GM23338 (cell line): ENCODE results near the gene CD38. TPM values are rescaled to one million over a fixed set of nuclear protein-coding genes. Genes with fewer than 3 reads are reported as not detected.

Experiments
- ATAC-seq: fragments of 200-7000 bp; cut with Tn5 transposase; 3 replicates; pipeline ENCODE4 v1.9.1; 2020
- DNase-seq: peaks from one replicate; pipeline ENCODE4 v3.0.0-alpha.2; 2015; ENCODE audit warnings: low spot score
- H2AFZ ChIP-seq: fragments of 200-600 bp; sonication (generic); 2 replicates; pipeline ENCODE4 v1.8.0; 2016; ENCODE audit warnings: antibody characterized with exemption, mild to moderate bottlenecking, moderate library complexity
- H3F3A ChIP-seq: fragments of 200-600 bp; sonication (generic); replicated peaks from 2 replicates; pipeline ENCODE4 v1.8.0; 2017; ENCODE audit warnings: antibody characterized with exemption, mixed run types, low read depth
- H3K27ac ChIP-seq: fragments of 200-600 bp; sonication (generic); 2 replicates; pipeline ENCODE4 v1.6.1; 2016; ENCODE audit warnings: low read depth
- H3K27me3 ChIP-seq: fragments of 200-600 bp; sonication (generic); 2 replicates; pipeline ENCODE4 v1.8.0; 2016; ENCODE audit warnings: mild to moderate bottlenecking, mixed run types, moderate library complexity; ENCODE audit not compliant: insufficient read depth
- H3K36me3 ChIP-seq: fragments of 200-600 bp; sonication (generic); 2 replicates; pipeline ENCODE4 v1.8.0; 2016; ENCODE audit warnings: mild to moderate bottlenecking; ENCODE audit not compliant: insufficient read depth
- H3K4me1 ChIP-seq: fragments of 200-600 bp; sonication (generic); 2 replicates; pipeline ENCODE4 v1.8.0; 2016; ENCODE audit warnings: mild to moderate bottlenecking, moderate library complexity; ENCODE audit not compliant: insufficient read depth
- H3K4me2 ChIP-seq: fragments of 200-600 bp; sonication (generic); 2 replicates; pipeline ENCODE4 v1.7.1; 2017; ENCODE audit warnings: mixed run types
- H3K4me3 ChIP-seq: fragments of 200-600 bp; sonication (generic); 2 replicates; pipeline ENCODE4 v1.6.1; 2016; ENCODE audit warnings: mixed run types
- H3K79me2 ChIP-seq: fragments of 200-600 bp; sonication (generic); replicated peaks from 2 replicates; pipeline ENCODE4 v1.8.0; 2017; ENCODE audit warnings: mild to moderate bottlenecking; ENCODE audit not compliant: insufficient read depth
- H3K9me2 ChIP-seq: fragments of 200-600 bp; sonication (generic); 2 replicates; pipeline ENCODE4 v1.8.0; 2017; ENCODE audit not compliant: insufficient read depth
- H4K20me1 ChIP-seq: fragments of 200-600 bp; sonication (generic); replicated peaks from 2 replicates; pipeline ENCODE4 v1.8.0; 2017; ENCODE audit warnings: mild to moderate bottlenecking; ENCODE audit not compliant: insufficient read depth
- H3K27ac Mint-ChIP-seq: 2 replicates; pipeline ENCODE4 v1.8.0; 2020; ENCODE audit warnings: inconsistent platforms, mild to moderate bottlenecking, moderate library complexity, mixed read lengths
- H3K27me3 Mint-ChIP-seq: 3 replicates; pipeline ENCODE4 v1.8.0; 2022; ENCODE audit warnings: low read depth, mild to moderate bottlenecking, moderate library complexity, mixed read lengths, inconsistent platforms; ENCODE audit not compliant: insufficient read depth, poor library complexity
- H3K36me3 Mint-ChIP-seq: 3 replicates; pipeline ENCODE4 v1.8.0; 2021; ENCODE audit warnings: low read depth, mild to moderate bottlenecking, inconsistent platforms, moderate library complexity, mixed read lengths
- H3K4me1 Mint-ChIP-seq: 3 replicates; pipeline ENCODE4 v1.8.0; 2020; ENCODE audit warnings: mild to moderate bottlenecking, inconsistent platforms, mixed read lengths
- H3K4me3 Mint-ChIP-seq: 3 replicates; pipeline ENCODE4 v1.8.0; 2021; ENCODE audit warnings: moderate library complexity, mild to moderate bottlenecking, inconsistent platforms, mixed read lengths
- H3K9me3 Mint-ChIP-seq: 3 replicates; pipeline ENCODE4 v1.8.0; 2020; ENCODE audit warnings: moderate library complexity, mild to moderate bottlenecking, inconsistent platforms, mixed read lengths
- CREB1 ChIP-seq: fragments of 250-450 bp; sonication (Bioruptor Pico); IDR thresholded peaks from 2 replicates; pipeline ENCODE4 v1.5.0; 2020; ENCODE audit warnings: low read depth, mild to moderate bottlenecking, moderate library complexity
- ETS1 ChIP-seq: IDR thresholded peaks from 2 replicates; pipeline ENCODE4 v1.6.1; 2016; ENCODE audit warnings: antibody characterized with exemption
- EZH2 ChIP-seq: fragments of 200-600 bp; sonication (generic); IDR thresholded peaks from one replicate; pipeline ENCODE4 v1.8.0; 2017; ENCODE audit warnings: antibody characterized with exemption, mild to moderate bottlenecking, low read depth; ENCODE audit not compliant: unreplicated experiment
- EZH2phosphoT487 ChIP-seq: fragments of 200-600 bp; sonication (generic); IDR thresholded peaks from one replicate; pipeline ENCODE4 v1.8.1; 2018; ENCODE audit warnings: antibody characterized with exemption; ENCODE audit not compliant: unreplicated experiment
- JUNB ChIP-seq: IDR thresholded peaks from one replicate; pipeline ENCODE4 v1.6.1; 2016; ENCODE audit warnings: antibody characterized with exemption; ENCODE audit not compliant: unreplicated experiment
- NANOG ChIP-seq: IDR thresholded peaks from 2 replicates; pipeline ENCODE4 v1.6.1; 2016; ENCODE audit warnings: antibody characterized with exemption, borderline replicate concordance
- POLR2AphosphoS5 ChIP-seq: IDR thresholded peaks from 2 replicates; pipeline ENCODE4 v1.6.1; 2016; ENCODE audit warnings: antibody characterized with exemption, low read depth
- REST ChIP-seq: IDR thresholded peaks from one replicate; pipeline ENCODE4 v1.6.1; 2018; ENCODE audit warnings: antibody characterized with exemption; ENCODE audit not compliant: unreplicated experiment
- STAT1 ChIP-seq: IDR thresholded peaks from one replicate; pipeline ENCODE4 v1.6.1; 2016; ENCODE audit warnings: antibody characterized with exemption; ENCODE audit not compliant: unreplicated experiment
- ZNF114 ChIP-seq: fragments of 250-450 bp; sonication (Bioruptor Pico); IDR thresholded peaks from 2 replicates; pipeline ENCODE4 v1.5.0; 2020; ENCODE audit warnings: mild to moderate bottlenecking, moderate library complexity
- ZNF331 ChIP-seq: fragments of 250-450 bp; sonication (Bioruptor Pico); IDR thresholded peaks from 2 replicates; pipeline ENCODE4 v1.5.0; 2020; ENCODE audit warnings: low read depth, mild to moderate bottlenecking, moderate library complexity
- polyA plus RNA-seq: library from polyadenylated mRNA; unstranded; fragments of >200 nt; fragmentation: Nextera tagmentation; extraction: Ambion mirVana; gene quantifications from 2 replicates; pipeline ENCODE4 v1.2.1, GENCODE V29; 2016
- total RNA-seq: library from RNA; depleted of rRNA; stranded (reverse); fragments of >200 nt; shearing (Covaris generic); gene quantifications from 2 replicates; pipeline ENCODE4 v1.2.3, GENCODE V29; 2014
- TF ChIP-seq, protein P1 (sequence below), 2 experiments: fragments of 200-600 bp in 1 of 2; sonication (generic) in 1 of 2; conservative IDR thresholded peaks; 2 replicates each; pipeline versions ENCODE4 v1.5.1 to v1.6.1; 2016 to 2017; ENCODE audit warnings: antibody characterized with exemption in 2 of 2, low read depth in 2 of 2, mild to moderate bottlenecking in 2 of 2, moderate library complexity in 1 of 2
- TF ChIP-seq, protein P2 (sequence below): fragments of 250-450 bp; sonication (Bioruptor Pico); IDR thresholded peaks from 2 replicates; pipeline ENCODE4 v1.5.0; 2020; ENCODE audit warnings: mild to moderate bottlenecking, moderate library complexity

CD38 gene
- total and polyA plus RNA-seq, 2 experiments from 2014 or later = 0.17 to 0.24 TPM

DNA sequence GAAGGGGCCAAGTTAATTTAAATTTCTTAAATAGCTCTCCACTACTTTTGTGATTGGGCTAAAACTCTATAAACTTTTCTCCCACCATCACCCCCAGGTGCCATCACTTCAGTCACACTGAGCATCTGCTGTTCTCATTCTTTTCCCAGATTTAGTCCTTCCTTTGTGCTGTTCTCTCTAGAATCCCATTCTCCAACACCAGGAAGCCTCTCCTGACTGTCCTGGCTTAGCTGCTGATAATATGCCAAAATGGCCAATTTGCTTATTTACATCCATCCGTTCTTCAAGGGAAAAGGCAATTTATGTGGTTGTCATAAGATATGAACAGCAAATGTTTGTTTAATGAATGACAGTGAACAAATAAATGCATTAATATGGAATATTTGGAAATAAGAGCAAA lies 116.3 kb downstream of the CD38 start:
- Histone ChIP-seq H4K20me1 (no peaks in the 10 kb centered on the region), H3K36me3 (no peaks in the 10 kb centered on the region), H3K4me1 (0 out of 2 replicates have a peak, but pooled peaks cover 6% of the 10 kb centered on the region), H3K27me3 (no peaks in the 10 kb centered on the region), H2AFZ (peak overlapping the region; percentile 12; the same call in 1 of the 2 replicates), H3K79me2 (no peaks in the 10 kb centered on the region), H3K27ac (no peak overlapping the region), H3K9me2 (peaks cover 23% of the 10 kb centered on the region), H3K4me3 (no peak overlapping the region), H3K4me2 (no peak overlapping the region), H3F3A (no peaks in the 10 kb centered on the region)
- ATAC-seq = no peak
- TF ChIP-seq, protein P1, sequence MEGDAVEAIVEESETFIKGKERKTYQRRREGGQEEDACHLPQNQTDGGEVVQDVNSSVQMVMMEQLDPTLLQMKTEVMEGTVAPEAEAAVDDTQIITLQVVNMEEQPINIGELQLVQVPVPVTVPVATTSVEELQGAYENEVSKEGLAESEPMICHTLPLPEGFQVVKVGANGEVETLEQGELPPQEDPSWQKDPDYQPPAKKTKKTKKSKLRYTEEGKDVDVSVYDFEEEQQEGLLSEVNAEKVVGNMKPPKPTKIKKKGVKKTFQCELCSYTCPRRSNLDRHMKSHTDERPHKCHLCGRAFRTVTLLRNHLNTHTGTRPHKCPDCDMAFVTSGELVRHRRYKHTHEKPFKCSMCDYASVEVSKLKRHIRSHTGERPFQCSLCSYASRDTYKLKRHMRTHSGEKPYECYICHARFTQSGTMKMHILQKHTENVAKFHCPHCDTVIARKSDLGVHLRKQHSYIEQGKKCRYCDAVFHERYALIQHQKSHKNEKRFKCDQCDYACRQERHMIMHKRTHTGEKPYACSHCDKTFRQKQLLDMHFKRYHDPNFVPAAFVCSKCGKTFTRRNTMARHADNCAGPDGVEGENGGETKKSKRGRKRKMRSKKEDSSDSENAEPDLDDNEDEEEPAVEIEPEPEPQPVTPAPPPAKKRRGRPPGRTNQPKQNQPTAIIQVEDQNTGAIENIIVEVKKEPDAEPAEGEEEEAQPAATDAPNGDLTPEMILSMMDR (conservative IDR thresholded peaks at IDR 0.05; ENCODE audit: low read depth in 2 of 2) = no peak
- TF ChIP-seq POLR2AphosphoS5 = no peak
- no peak for TF ChIP-seq STAT1
- TF ChIP-seq NANOG = no peak
- no peak for TF ChIP-seq EZH2
- TF ChIP-seq ZNF114 (CRISPR knock-in tag) = no peak
- TF ChIP-seq ZNF331 (CRISPR knock-in tag) = no peak
- no peak for TF ChIP-seq CREB1 (CRISPR knock-in tag)
- no peak for TF ChIP-seq JUNB
- TF ChIP-seq REST = no peak
- no peak for TF ChIP-seq EZH2phosphoT487
- no peak for TF ChIP-seq ETS1
- TF ChIP-seq, protein P2, sequence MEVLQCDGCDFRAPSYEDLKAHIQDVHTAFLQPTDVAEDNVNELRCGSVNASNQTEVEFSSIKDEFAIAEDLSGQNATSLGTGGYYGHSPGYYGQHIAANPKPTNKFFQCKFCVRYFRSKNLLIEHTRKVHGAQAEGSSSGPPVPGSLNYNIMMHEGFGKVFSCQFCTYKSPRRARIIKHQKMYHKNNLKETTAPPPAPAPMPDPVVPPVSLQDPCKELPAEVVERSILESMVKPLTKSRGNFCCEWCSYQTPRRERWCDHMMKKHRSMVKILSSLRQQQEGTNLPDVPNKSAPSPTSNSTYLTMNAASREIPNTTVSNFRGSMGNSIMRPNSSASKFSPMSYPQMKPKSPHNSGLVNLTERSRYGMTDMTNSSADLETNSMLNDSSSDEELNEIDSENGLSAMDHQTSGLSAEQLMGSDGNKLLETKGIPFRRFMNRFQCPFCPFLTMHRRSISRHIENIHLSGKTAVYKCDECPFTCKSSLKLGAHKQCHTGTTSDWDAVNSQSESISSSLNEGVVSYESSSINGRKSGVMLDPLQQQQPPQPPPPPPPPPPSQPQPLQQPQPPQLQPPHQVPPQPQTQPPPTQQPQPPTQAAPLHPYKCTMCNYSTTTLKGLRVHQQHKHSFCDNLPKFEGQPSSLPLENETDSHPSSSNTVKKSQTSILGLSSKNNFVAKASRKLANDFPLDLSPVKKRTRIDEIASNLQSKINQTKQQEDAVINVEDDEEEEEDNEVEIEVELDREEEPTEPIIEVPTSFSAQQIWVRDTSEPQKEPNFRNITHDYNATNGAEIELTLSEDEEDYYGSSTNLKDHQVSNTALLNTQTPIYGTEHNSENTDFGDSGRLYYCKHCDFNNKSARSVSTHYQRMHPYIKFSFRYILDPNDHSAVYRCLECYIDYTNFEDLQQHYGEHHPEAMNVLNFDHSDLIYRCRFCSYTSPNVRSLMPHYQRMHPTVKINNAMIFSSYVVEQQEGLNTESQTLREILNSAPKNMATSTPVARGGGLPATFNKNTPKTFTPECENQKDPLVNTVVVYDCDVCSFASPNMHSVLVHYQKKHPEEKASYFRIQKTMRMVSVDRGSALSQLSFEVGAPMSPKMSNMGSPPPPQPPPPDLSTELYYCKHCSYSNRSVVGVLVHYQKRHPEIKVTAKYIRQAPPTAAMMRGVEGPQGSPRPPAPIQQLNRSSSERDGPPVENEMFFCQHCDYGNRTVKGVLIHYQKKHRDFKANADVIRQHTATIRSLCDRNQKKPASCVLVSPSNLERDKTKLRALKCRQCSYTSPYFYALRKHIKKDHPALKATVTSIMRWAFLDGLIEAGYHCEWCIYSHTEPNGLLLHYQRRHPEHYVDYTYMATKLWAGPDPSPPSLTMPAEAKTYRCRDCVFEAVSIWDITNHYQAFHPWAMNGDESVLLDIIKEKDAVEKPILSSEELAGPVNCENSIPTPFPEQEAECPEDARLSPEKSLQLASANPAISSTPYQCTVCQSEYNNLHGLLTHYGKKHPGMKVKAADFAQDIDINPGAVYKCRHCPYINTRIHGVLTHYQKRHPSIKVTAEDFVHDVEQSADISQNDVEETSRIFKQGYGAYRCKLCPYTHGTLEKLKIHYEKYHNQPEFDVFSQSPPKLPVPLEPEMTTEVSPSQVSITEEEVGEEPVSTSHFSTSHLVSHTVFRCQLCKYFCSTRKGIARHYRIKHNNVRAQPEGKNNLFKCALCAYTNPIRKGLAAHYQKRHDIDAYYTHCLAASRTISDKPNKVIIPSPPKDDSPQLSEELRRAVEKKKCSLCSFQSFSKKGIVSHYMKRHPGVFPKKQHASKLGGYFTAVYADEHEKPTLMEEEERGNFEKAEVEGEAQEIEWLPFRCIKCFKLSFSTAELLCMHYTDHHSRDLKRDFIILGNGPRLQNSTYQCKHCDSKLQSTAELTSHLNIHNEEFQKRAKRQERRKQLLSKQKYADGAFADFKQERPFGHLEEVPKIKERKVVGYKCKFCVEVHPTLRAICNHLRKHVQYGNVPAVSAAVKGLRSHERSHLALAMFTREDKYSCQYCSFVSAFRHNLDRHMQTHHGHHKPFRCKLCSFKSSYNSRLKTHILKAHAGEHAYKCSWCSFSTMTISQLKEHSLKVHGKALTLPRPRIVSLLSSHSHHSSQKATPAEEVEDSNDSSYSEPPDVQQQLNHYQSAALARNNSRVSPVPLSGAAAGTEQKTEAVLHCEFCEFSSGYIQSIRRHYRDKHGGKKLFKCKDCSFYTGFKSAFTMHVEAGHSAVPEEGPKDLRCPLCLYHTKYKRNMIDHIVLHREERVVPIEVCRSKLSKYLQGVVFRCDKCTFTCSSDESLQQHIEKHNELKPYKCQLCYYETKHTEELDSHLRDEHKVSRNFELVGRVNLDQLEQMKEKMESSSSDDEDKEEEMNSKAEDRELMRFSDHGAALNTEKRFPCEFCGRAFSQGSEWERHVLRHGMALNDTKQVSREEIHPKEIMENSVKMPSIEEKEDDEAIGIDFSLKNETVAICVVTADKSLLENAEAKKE (CRISPR knock-in tag) = no peak
- peaks cover 7% of the 10 kb centered on the region for H3K4me1 Mint-ChIP-seq
- no peak for DNase-seq
- no peaks in the 10 kb centered on the region for H3K36me3 Mint-ChIP-seq
- H3K9me3 Mint-ChIP-seq = no peaks in the 10 kb centered on the region
- no peak overlapping the region for H3K4me3 Mint-ChIP-seq
- no peak overlapping the region for H3K27ac Mint-ChIP-seq
- no peaks in the 10 kb centered on the region for H3K27me3 Mint-ChIP-seq
